Measurements from ENCODE around the gene KANSL1. TPM values are rescaled to one million over a fixed set of nuclear protein-coding genes. Genes with fewer than 3 reads are reported as not detected.

The KANSL1 gene
- total and polyA plus RNA-seq, 2 experiments from 2014 or later, result 12.2 to 38.2 TPM

DNA sequence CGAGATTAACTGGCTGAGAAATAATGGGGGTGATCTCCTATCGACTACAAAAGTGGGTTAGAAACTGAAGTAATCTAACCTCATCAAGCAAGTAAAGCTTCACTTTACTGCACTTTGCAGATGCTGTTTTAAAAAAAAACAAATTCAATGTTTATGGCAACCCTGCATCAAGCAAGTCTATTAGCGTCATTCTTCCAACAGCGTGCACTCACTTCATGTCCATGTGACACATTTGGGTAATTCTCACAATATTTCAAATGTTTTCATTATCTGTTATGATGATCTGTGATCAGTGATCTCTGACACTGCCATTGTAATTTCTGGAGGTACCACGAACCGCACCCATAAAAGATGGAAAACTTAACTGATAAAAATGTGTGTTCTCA lies 70.8 kb downstream of the KANSL1 start:
- peaks cover 98% of the 10 kb centered on the region for H3K79me2 ChIP-seq (ENCODE audit: insufficient read depth)
- no peak overlapping the region for H3K4me3 ChIP-seq
- H3K4me2 ChIP-seq (ENCODE audit: unreplicated experiment), result no peak overlapping the region
- DNase-seq, result no peak
- TF ChIP-seq EZH2 (IDR thresholded peaks at IDR 0.05; ENCODE audit: insufficient read depth, poor library complexity, severe bottlenecking) (no peak), EZH2phosphoT487 (IDR thresholded peaks at IDR 0.05; ENCODE audit: insufficient read depth, low read depth) (no peak)
- H3K9me2 ChIP-seq (ENCODE audit: insufficient read depth), result no peaks in the 10 kb centered on the region
- no peak overlapping the region for H3K9ac ChIP-seq
- H3K9me3 ChIP-seq (ENCODE audit: low read depth), result no peaks in the 10 kb centered on the region
- H3K27ac ChIP-seq, result no peak overlapping the region
- H3F3A ChIP-seq (ENCODE audit: insufficient read depth), result no peaks in the 10 kb centered on the region
- peaks cover 9% of the 10 kb centered on the region for H3K4me1 ChIP-seq (ENCODE audit: insufficient read depth)
- in situ Hi-C loops (cut with MboI), result no loop called here
- H3K36me3 ChIP-seq (ENCODE audit: low read depth), result no peaks in the 10 kb centered on the region
- H3K27me3 ChIP-seq (replicated peaks; ENCODE audit: insufficient read depth), result no peaks in the 10 kb centered on the region
- H2AFZ ChIP-seq, result no peak overlapping the region
- WGBS, 2 experiments (ENCODE audit: low coverage in 1 of 2, low lambda C conversion rate in 2 of 2, missing lambda C conversion rate in 2 of 2), result 96% methylated on average over 6 of the region's 6 CpGs
- H4K20me1 ChIP-seq (ENCODE audit: insufficient read depth), result peaks cover 43% of the 10 kb centered on the region

- peaks cover 9% of the 10 kb centered on the region for H3K4me1 ChIP-seq (ENCODE audit: insufficient read depth)
- no peaks in the 10 kb centered on the region for H3F3A ChIP-seq (ENCODE audit: insufficient read depth)
- H3K79me2 ChIP-seq (ENCODE audit: insufficient read depth), result peaks cover 98% of the 10 kb centered on the region
- 90 to 91% methylated on average over 5 of the region's 5 CpGs for WGBS, 2 experiments (ENCODE audit: low coverage in 1 of 2, low lambda C conversion rate in 2 of 2, missing lambda C conversion rate in 2 of 2)
- TF ChIP-seq EZH2phosphoT487 (IDR thresholded peaks at IDR 0.05; ENCODE audit: insufficient read depth, low read depth) (no peak), EZH2 (IDR thresholded peaks at IDR 0.05; ENCODE audit: insufficient read depth, poor library complexity, severe bottlenecking) (no peak)
- no peaks in the 10 kb centered on the region for H3K9me2 ChIP-seq (ENCODE audit: insufficient read depth)
- no peak overlapping the region for H2AFZ ChIP-seq
- no peak overlapping the region for H3K4me3 ChIP-seq
- no peaks in the 10 kb centered on the region for H3K36me3 ChIP-seq (ENCODE audit: low read depth)
- no peak overlapping the region for H3K9ac ChIP-seq
- H3K4me2 ChIP-seq (ENCODE audit: unreplicated experiment), result no peak overlapping the region
- H3K9me3 ChIP-seq (ENCODE audit: low read depth), result no peaks in the 10 kb centered on the region
- no peak for DNase-seq
- in situ Hi-C loops (cut with MboI), result no loop called here
- H3K27me3 ChIP-seq (replicated peaks; ENCODE audit: insufficient read depth), result no peaks in the 10 kb centered on the region
- peaks cover 40% of the 10 kb centered on the region for H4K20me1 ChIP-seq (ENCODE audit: insufficient read depth)
- no peak overlapping the region for H3K27ac ChIP-seq
Measured at GRCh38 chr17:46121841-46122485, 71.3 kb downstream of the KANSL1 start.

DNA sequence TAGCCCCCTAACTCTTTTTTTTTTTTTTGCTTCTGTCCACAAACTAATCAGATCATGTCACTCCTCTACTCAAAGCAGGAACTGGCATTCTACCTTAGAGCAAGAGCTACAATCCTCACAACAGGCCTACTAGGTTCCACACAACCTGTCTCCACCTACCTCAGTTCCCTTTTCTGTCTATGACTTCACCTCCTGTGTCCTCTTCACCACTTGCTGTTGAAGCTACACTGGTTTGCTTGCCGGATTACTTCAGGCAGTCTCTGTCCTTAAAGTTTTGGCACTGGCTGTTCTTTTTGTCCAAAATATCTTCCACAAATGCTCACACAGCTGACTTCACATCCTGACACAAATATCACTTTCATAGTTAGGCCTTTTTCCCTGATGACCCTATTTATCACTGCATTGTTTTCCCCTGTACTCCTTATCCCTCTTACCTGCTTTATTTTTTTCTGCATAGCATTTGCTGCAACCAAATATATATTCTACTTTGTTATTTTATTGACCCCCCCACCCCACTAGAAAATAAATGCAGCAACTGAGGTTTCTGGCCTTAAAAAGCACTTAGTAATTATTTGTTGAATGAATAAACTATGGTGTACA lies 72.0 kb downstream of the KANSL1 start:
- no peaks in the 10 kb centered on the region for H3K36me3 ChIP-seq (ENCODE audit: low read depth)
- H3K4me2 ChIP-seq (ENCODE audit: unreplicated experiment), result no peak overlapping the region
- H3K9me2 ChIP-seq (ENCODE audit: insufficient read depth), result no peaks in the 10 kb centered on the region
- H3K27ac ChIP-seq, result no peak overlapping the region
- H3K9me3 ChIP-seq (ENCODE audit: low read depth), result no peaks in the 10 kb centered on the region
- no peaks in the 10 kb centered on the region for H3F3A ChIP-seq (ENCODE audit: insufficient read depth)
- no peak overlapping the region for H2AFZ ChIP-seq
- 44 to 64% methylated on average over 1 of the region's 1 CpG for whole genome bisulfite sequencing, 2 experiments (ENCODE audit: low coverage in 1 of 2, low lambda C conversion rate in 2 of 2, missing lambda C conversion rate in 2 of 2)
- no peak for DNase-seq
- no peak overlapping the region for H3K4me3 ChIP-seq
- TF ChIP-seq EZH2 (IDR thresholded peaks at IDR 0.05; ENCODE audit: insufficient read depth, poor library complexity, severe bottlenecking), result no peak
- no peak for TF ChIP-seq EZH2phosphoT487 (IDR thresholded peaks at IDR 0.05; ENCODE audit: insufficient read depth, low read depth)
- H3K27me3 ChIP-seq (replicated peaks; ENCODE audit: insufficient read depth), result no peaks in the 10 kb centered on the region
- in situ Hi-C loops (cut with MboI), result no loop called here
- no peak overlapping the region for H3K9ac ChIP-seq
- H3K79me2 ChIP-seq (ENCODE audit: insufficient read depth), result peaks cover 98% of the 10 kb centered on the region
- peaks cover 40% of the 10 kb centered on the region for H4K20me1 ChIP-seq (ENCODE audit: insufficient read depth)
- peaks cover 9% of the 10 kb centered on the region for H3K4me1 ChIP-seq (ENCODE audit: insufficient read depth)

DNA sequence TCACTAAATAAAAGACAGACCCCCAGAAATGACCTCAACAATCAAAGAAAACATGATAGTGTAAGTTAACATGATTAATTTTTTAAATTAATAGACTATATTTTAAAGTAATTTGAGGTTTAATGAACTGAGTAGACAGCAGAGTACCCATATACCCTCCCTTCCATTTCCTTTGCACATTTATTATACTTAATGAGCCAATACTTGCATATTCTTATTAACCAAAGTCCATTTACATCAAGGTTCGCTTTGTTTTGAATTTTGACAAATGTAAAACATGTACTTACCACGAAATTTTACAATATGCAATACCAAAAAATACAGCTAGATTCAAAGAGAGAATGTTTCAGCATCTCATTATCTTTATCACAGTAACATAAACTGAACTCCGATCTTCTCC lies 72.7 kb downstream of the KANSL1 start:
- Histone ChIP-seq H3K9ac (no peak overlapping the region), H3K4me1 (ENCODE audit: insufficient read depth) (peaks cover 15% of the 10 kb centered on the region), H3K4me2 (ENCODE audit: unreplicated experiment) (no peak overlapping the region), H3F3A (ENCODE audit: insufficient read depth) (peaks cover 5% of the 10 kb centered on the region; the same call in 1 of the 2 replicates), H3K27ac (no peak overlapping the region), H3K9me2 (ENCODE audit: insufficient read depth) (no peaks in the 10 kb centered on the region), H3K4me3 (no peak overlapping the region), H3K79me2 (ENCODE audit: insufficient read depth) (peaks cover 98% of the 10 kb centered on the region), H3K9me3 (ENCODE audit: low read depth) (no peaks in the 10 kb centered on the region), H3K27me3 (replicated peaks; ENCODE audit: insufficient read depth) (no peaks in the 10 kb centered on the region), H3K36me3 (ENCODE audit: low read depth) (no peaks in the 10 kb centered on the region), H2AFZ (no peak overlapping the region), H4K20me1 (ENCODE audit: insufficient read depth) (peaks cover 38% of the 10 kb centered on the region)
- 96 to 99% methylated on average over 3 of the region's 3 CpGs for WGBS, 2 experiments (ENCODE audit: low coverage in 1 of 2, low lambda C conversion rate in 2 of 2, missing lambda C conversion rate in 2 of 2)
- no peak for TF ChIP-seq EZH2 (IDR thresholded peaks at IDR 0.05; ENCODE audit: insufficient read depth, poor library complexity, severe bottlenecking)
- TF ChIP-seq EZH2phosphoT487 (IDR thresholded peaks at IDR 0.05; ENCODE audit: insufficient read depth, low read depth), result no peak
- in situ Hi-C loops (cut with MboI), result no loop called here
- no peak for DNase-seq

Measured in GM23248 (cell line).